Measurements from ENCODE around the gene C17orf114.

- TF ChIP-seq, protein P1, sequence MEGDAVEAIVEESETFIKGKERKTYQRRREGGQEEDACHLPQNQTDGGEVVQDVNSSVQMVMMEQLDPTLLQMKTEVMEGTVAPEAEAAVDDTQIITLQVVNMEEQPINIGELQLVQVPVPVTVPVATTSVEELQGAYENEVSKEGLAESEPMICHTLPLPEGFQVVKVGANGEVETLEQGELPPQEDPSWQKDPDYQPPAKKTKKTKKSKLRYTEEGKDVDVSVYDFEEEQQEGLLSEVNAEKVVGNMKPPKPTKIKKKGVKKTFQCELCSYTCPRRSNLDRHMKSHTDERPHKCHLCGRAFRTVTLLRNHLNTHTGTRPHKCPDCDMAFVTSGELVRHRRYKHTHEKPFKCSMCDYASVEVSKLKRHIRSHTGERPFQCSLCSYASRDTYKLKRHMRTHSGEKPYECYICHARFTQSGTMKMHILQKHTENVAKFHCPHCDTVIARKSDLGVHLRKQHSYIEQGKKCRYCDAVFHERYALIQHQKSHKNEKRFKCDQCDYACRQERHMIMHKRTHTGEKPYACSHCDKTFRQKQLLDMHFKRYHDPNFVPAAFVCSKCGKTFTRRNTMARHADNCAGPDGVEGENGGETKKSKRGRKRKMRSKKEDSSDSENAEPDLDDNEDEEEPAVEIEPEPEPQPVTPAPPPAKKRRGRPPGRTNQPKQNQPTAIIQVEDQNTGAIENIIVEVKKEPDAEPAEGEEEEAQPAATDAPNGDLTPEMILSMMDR (IDR thresholded peaks at IDR 0.05): no peak
- no peak for TF ChIP-seq POLR2A (IDR thresholded peaks at IDR 0.05)
Measured at GRCh38 chr17:4759776-4760236, 42.3 kb downstream of the C17orf114 start.
